ENCODE data around the gene PRIMA1.
A peak's percentile ranks its signal among the peaks of the same experiment; 100 is the strongest.

The PRIMA1 gene

GRCh38 chr14:93784878-93785277 is 3.4 kb downstream of the PRIMA1 start:
- H2AFZ ChIP-seq: no peak overlapping the region
- H3K36me3 ChIP-seq (ENCODE audit: control insufficient read depth, insufficient read depth, low read length): no peaks in the 10 kb centered on the region
- H3K9me3 ChIP-seq (ENCODE audit: control insufficient read depth, low read length): no peaks in the 10 kb centered on the region
- peaks cover 4% of the 10 kb centered on the region for H3K4me1 ChIP-seq
- no peak overlapping the region for H3K9ac ChIP-seq
- no peak overlapping the region for H3K4me2 ChIP-seq (ENCODE audit: low read length)
- H3K4me3 ChIP-seq (ENCODE audit: low read depth, low read length): no peak overlapping the region
- no peak overlapping the region for H3K27ac ChIP-seq
- H3K79me2 ChIP-seq: no peaks in the 10 kb centered on the region
- TF ChIP-seq CTCF (IDR thresholded peaks at IDR 0.05): no peak
- no peaks in the 10 kb centered on the region for H3K27me3 ChIP-seq (ENCODE audit: control insufficient read depth, insufficient read depth, low read length)

GRCh38 chr14:93780813-93781400 is 7.4 kb downstream of the PRIMA1 start:
- no peaks in the 10 kb centered on the region for H3K36me3 ChIP-seq (ENCODE audit: control insufficient read depth, insufficient read depth, low read length)
- no peak overlapping the region for H3K4me2 ChIP-seq (ENCODE audit: low read length)
- no peak overlapping the region for H3K9ac ChIP-seq
- H3K79me2 ChIP-seq: no peaks in the 10 kb centered on the region
- H2AFZ ChIP-seq: no peak overlapping the region
- H3K4me1 ChIP-seq: no peaks in the 10 kb centered on the region
- no peaks in the 10 kb centered on the region for H3K27me3 ChIP-seq (ENCODE audit: control insufficient read depth, insufficient read depth, low read length)
- no peak for TF ChIP-seq CTCF (IDR thresholded peaks at IDR 0.05)
- no peak overlapping the region for H3K27ac ChIP-seq
- no peaks in the 10 kb centered on the region for H3K9me3 ChIP-seq (ENCODE audit: control insufficient read depth, low read length)
- H3K4me3 ChIP-seq (ENCODE audit: low read depth, low read length): no peak overlapping the region

- Histone ChIP-seq H3K9me3 (ENCODE audit: control insufficient read depth, low read length) (no peaks in the 10 kb centered on the region), H3K9ac (no peak overlapping the region), H2AFZ (peak overlapping the region; percentile 10), H3K4me1 (no peaks in the 10 kb centered on the region), H3K4me3 (ENCODE audit: low read depth, low read length) (no peak overlapping the region), H3K27ac (no peak overlapping the region), H3K4me2 (ENCODE audit: low read length) (no peak overlapping the region), H3K36me3 (ENCODE audit: control insufficient read depth, insufficient read depth, low read length) (no peaks in the 10 kb centered on the region), H3K27me3 (ENCODE audit: control insufficient read depth, insufficient read depth, low read length) (no peaks in the 10 kb centered on the region), H3K79me2 (no peaks in the 10 kb centered on the region)
- TF ChIP-seq CTCF (IDR thresholded peaks at IDR 0.05): no peak
Measured at GRCh38 chr14:93778856-93779629, 9.2 kb downstream of the PRIMA1 start.

- Histone ChIP-seq H3K9ac (no peak overlapping the region), H3K27me3 (ENCODE audit: control insufficient read depth, insufficient read depth, low read length) (no peaks in the 10 kb centered on the region), H3K36me3 (ENCODE audit: control insufficient read depth, insufficient read depth, low read length) (no peaks in the 10 kb centered on the region), H3K79me2 (no peaks in the 10 kb centered on the region), H3K4me3 (ENCODE audit: low read depth, low read length) (no peak overlapping the region), H3K4me2 (ENCODE audit: low read length) (no peak overlapping the region), H2AFZ (no peak overlapping the region), H3K27ac (no peak overlapping the region), H3K9me3 (ENCODE audit: control insufficient read depth, low read length) (no peaks in the 10 kb centered on the region), H3K4me1 (no peaks in the 10 kb centered on the region)
- no peak for TF ChIP-seq CTCF (IDR thresholded peaks at IDR 0.05)
Measured at GRCh38 chr14:93778453-93778852, 9.8 kb downstream of the PRIMA1 start.

- H3K36me3 ChIP-seq (ENCODE audit: control insufficient read depth, insufficient read depth, low read length): no peaks in the 10 kb centered on the region
- H3K4me2 ChIP-seq (ENCODE audit: low read length): no peak overlapping the region
- no peaks in the 10 kb centered on the region for H3K79me2 ChIP-seq
- H3K9me3 ChIP-seq (ENCODE audit: control insufficient read depth, low read length): no peaks in the 10 kb centered on the region
- H3K9ac ChIP-seq: no peak overlapping the region
- no peak overlapping the region for H2AFZ ChIP-seq
- TF ChIP-seq CTCF (IDR thresholded peaks at IDR 0.05): no peak
- no peak overlapping the region for H3K27ac ChIP-seq
- no peaks in the 10 kb centered on the region for H3K4me1 ChIP-seq
- H3K4me3 ChIP-seq (ENCODE audit: low read depth, low read length): no peak overlapping the region
- no peaks in the 10 kb centered on the region for H3K27me3 ChIP-seq (ENCODE audit: control insufficient read depth, insufficient read depth, low read length)
Measured at GRCh38 chr14:93775744-93776143, 12.5 kb downstream of the PRIMA1 start.
